Gastrocnemius medialis (tissue), 4 donors: Measurements from ENCODE around the gene PFDN5.

ENCODE experiments used
- CTCF ChIP-seq, 5 experiments: fragments of 450-650 bp in 3 of 5; fragments of 200-600 bp in 2 of 5; sonication (generic) in 2 of 5; IDR thresholded peaks in 4 of 5; conservative IDR thresholded peaks in 1 of 5; 1 replicate in 4 of 5; 2 replicates in 1 of 5; pipeline ENCODE4 v1.5.1; 2016 to 2019; ENCODE audit warnings: antibody characterized with exemption in 5 of 5, mild to moderate bottlenecking in 3 of 5, moderate library complexity in 3 of 5
- POLR2A ChIP-seq, 2 donors: fragments of 450-650 bp; IDR thresholded peaks; one replicate each; pipeline ENCODE4 v1.6.1; 2017; ENCODE audit warnings: antibody characterized with exemption in 2 of 2, mild to moderate bottlenecking in 2 of 2, moderate library complexity in 2 of 2

- TF ChIP-seq CTCF (IDR thresholded peaks at IDR 0.05 in 4 of 5, conservative IDR thresholded peaks at IDR 0.05 in 1 of 5) = no peak
- no peak for TF ChIP-seq POLR2A (IDR thresholded peaks at IDR 0.05)
Observed at GRCh38 chr12:53326460-53327185, 31.3 kb downstream of the PFDN5 start.
